Measurements from ENCODE around the gene ACLY.
"Not testable (repeated sequence)": the region's sequence is repeated elsewhere in the genome, so short reads cannot be mapped to it uniquely, and the experiment has no call there.

The ACLY gene

DNA sequence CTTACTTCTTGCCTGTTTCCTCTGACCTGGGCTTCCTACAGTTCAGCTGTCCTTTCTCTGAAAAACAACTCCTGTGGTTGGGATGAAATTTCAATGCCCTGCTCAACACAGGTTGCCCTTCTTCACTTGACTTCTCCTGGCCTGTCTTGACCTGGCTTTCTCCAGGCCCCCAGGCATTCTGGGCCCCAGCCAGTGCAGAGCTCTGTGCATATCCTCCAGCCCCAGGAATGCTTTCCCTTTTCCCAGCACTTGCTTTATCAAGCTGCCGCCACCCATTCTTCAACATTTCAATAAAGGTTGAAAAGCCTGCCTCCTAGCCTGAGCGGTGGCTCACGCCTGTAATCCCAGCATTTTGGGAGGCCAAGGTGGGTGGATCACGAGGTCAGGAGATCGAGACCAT is 22.4 kb upstream of the ACLY start:
- no peak for DNase-seq (ENCODE audit: extremely low read depth in 1 of 2, low read depth in 1 of 2)

DNA sequence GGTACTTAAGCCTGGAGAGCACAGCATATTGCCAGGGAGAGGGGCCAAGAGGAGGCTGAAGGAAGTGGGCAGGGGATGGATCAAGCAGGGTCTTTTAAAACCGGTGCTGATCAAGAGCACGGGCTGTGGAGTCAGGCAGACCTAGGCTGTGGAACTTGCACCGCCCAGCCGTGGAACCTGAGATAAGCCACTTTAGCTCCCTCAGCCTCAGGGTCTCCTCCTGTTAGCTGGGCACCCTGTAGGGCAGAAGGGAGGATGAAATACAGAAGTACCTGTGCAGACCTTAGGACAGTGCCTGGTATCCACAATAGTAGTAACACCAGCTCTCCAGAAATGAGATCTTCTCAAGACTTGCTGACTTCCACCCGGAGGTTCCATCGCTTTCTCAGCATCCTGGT is 20.9 kb upstream of the ACLY start:
- DNase-seq (ENCODE audit: extremely low read depth in 1 of 2, low read depth in 1 of 2): no peak

DNA sequence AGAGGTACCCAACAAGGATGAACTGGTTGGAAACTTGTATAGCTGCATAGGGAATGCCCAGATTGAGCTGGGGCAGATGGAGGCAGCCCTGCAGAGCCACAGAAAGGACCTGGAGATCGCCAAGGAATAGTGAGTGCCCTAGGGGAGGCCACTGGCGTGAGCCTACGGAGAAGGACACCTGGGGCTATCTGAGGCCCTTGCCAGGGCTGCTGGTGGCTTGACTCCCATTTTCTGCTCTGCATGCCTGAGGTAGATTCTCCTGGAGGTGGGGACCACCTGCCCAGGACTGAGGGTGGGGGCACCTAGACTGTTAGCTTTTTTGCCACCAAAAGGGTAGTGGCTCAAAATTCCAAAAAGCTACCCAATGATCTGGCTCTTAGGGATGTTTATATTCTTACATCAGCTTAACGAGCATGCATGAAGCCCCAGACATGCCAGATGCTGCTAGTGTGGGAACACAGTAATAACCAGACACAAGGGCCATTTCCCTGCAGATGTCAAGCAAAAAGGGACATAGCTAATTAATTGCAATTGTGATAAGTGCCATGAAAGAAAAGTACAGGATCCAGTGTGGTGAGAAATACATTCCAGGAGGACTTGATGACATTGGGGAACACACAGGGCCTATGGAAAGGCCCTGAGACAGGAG is 20.4 kb upstream of the ACLY start:
- no peak for DNase-seq (ENCODE audit: extremely low read depth in 1 of 2, low read depth in 1 of 2)

DNA sequence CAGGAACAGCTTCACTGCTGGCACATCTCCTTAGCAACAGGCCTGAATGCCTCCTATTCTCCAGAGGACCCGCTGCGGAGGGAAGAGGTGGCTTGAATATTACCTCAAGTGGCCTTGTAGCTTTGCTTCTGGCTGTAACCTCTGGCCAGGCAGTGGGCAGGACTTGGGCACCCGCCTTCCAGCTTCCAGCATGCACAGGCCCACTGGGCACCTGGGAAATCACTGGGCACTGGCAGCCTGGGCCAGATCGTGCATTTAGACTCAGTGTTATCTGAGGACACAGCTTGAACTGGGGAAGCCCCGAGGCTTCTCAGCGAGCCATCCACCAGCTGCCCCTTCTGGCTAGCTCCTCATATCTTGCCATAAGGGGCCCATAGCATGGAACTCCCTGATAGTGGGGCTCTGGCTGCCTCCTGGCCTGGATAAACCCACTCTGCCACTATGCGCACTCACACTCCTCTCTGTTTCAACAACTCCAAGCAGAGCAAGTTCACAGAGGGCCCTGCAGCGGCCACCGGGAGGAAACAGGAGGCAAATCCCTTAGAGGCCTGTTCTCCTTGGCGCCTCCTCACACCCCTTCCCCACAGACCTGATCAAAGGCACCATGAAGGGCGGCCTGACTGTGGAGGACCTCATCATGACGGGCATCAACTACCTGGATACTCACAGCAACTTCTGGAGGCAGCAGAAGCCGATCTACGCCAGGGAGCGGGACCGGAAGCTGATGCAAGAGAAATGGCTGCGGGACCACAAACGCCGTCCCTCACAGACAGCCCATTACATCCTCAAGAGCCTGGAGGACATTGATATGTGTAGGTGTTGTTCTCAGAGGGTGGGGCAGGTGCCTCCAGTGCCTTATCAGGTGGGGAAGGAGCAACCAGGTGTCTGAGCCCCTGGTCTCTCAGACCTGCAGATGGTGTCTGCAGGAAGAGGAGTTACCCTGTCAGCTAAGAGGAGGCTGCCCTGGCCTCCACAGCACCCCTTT is 19.5 kb upstream of the ACLY start:
- no peak for DNase-seq (ENCODE audit: extremely low read depth in 1 of 2, low read depth in 1 of 2)

DNA sequence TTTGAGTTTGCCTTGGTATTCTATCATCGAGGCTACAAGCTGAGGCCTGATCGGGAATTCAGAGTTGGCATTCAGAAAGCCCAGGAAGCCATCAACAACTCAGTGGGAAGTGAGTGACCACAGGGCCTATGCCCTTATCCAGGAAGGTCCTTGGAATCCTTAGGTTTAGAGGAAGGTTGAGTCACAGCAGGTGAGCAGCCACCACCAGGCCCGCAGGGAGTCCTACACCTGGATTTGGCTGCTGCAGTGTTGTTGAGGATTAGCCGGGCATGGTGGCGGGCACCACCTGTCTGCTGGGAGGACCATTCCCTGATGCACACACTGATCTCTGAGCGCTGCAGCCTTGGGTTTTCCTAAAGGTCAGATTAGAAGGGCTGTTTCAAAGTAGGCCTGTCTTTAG is 16.9 kb upstream of the ACLY start:
- no peak for DNase-seq (ENCODE audit: extremely low read depth in 1 of 2, low read depth in 1 of 2)

DNA sequence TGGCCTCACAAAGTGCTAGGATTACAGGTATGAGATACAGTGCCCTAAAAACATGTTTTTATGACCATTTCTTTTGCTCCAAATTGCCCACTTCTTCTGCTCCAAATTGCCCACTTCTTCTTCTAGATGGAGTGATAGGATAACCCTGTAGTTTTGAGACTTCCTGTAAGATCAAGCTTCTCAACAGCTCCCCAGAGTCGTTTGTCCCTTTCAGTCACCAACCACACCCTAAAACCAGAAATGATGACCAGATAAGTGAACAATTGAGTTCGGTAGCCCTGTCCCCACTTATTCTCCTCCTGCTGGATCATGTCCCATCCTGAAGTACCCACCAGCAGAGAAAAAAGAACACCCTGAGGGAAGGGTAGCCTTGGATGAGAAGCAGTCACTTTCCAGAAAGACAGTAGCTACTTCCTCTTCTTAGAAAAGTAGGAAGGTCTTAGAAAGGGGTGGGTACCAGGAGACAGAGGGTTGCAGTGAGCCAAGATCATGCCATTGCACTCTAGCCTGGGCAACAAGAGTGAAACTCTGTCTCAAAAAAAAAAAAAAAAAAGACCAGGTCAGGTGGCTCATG is 14.2 kb upstream of the ACLY start:
- DNase-seq (ENCODE audit: extremely low read depth in 1 of 2, low read depth in 1 of 2): no peak

DNA sequence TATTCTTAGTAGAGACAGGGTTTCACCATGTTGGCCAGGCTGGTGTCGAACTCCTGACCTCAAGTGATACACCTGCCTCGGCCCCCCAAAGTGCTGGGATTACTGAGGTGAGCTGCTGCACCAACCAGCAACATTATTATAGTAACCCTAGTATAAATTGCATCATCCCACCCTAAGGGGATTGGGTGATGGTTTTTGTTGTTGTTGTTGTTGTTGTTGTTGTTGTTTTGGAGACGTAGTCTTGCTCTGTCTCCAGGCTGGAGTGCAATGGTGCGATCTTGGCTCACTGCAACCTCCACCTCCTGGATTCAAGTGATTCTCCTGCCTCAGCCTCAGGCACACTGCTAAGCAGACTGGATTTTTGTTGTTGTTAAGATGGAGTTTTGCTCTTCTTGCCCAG is 13.0 kb upstream of the ACLY start:
- DNase-seq (ENCODE audit: extremely low read depth in 1 of 2, low read depth in 1 of 2): not testable (repeated sequence)

DNA sequence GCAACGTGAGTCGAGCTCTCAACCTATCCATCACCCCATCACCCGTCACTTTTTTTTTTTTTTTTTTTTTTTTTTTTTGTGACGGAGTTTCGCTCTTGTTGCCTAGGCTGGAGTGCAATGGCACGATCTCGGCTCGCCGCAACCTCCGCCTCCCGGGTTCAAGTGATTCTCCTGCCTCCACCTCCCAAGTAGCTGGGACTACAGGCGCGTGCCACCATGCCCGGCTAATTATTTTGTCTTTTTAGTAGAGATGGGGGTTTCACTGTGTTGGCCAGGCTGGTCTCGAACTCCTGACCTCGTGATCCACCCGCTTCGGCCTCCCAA is 12.0 kb upstream of the ACLY start:
- not testable (repeated sequence) for DNase-seq (ENCODE audit: extremely low read depth in 1 of 2, low read depth in 1 of 2)

DNA sequence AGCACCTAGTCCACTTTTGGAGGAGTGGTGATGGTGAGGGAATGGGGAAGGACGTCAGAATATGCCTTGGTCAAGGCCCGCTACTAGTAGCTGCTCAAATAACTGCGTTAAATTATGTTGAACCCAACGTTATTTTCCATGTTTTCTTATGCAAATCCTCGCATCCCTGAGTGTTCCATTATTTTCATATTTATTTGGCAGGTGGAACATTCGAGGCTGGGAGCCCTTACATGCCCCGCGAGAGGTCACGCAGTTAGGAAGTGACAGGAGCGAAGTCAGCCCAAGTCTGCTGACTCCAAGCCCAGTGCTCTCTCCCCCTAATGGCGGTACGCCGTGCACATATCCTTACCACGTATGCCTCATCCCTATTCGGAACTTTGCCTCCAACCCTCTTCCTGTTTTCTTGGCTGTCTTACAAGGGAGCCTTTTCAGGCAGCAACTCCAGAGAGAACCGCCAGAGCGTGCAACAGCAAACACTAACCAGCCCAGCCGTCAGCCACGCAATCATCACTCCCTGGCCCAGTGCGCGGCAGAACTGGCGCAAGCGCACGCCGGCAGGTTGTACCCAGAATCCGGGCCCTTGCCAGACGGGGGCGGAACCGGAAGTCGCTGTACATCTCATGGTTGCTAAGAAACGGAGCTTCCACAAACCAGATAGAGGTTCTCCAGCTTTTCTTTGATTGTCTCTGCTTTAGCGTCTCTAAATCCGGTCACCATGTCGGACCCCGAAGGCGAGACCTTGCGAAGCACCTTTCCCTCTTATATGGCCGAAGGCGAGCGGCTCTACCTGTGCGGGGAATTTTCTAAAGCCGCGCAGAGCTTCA is 11.5 kb upstream of the ACLY start, which contains the start of gene ODAD4:
ODAD4 (plus strand) TSS at position 609 of the 824 bp plus-strand sequence; CDS start at position 716, 107 bp downstream.
- DNase-seq (ENCODE audit: extremely low read depth in 1 of 2, low read depth in 1 of 2): peak; percentile 89 to 93

DNA sequence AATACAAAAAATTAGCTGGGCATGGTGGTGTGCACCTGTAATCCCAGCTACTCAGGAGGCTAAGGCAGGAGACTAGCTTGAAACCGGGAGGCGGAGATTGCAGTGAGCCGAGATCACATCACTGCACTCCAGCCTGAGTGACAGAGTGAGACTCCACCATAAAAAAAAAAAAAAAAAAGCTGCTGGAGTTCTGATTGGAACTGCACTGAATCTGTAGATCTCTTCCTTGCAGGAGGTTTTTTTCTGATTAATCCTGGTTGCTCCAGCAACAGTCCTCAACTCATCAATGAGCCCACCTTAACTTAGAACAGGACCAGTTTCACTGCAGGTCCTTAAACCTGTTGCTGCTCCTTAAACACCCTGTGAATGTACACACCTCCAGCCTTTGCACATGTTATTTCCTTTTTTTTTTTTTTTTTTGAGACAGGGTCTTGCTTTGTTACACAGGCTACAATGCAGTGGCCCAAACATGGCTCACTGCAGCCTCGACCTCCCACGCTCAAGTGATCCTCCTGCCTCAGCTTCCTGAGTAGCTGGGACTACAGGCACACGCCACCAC is 10.0 kb upstream of the ACLY start:
- DNase-seq (ENCODE audit: extremely low read depth in 1 of 2, low read depth in 1 of 2): no peak

DNA sequence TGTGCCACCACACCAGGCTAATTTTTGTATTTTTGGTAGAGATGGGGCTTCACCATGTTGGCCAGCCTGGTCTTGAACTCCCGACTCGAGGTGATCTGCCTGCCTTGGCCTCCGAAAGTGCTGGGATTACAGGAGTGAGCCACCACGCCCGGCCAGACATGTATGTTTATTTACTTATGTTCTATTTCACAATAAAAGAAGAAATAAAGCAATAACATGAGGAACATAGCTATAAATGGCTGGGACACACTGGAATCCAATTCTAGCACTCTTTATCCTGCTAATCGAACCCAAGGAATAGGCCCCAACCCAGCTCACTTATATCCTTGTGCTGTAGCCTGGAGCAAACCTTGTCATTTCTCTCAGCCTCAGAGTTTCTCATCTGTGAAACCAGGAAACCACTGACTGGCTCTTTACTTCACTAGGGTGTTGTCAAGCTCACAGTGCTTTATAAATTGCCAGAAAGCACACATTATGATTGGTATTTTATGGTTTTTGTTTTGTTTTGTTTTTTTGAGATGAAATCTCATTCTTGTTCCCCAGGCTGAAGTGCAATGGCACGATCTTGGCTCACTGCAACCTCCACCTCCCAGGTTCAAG is 7.3 kb upstream of the ACLY start:
- no peak for DNase-seq (ENCODE audit: extremely low read depth in 1 of 2, low read depth in 1 of 2)

DNA sequence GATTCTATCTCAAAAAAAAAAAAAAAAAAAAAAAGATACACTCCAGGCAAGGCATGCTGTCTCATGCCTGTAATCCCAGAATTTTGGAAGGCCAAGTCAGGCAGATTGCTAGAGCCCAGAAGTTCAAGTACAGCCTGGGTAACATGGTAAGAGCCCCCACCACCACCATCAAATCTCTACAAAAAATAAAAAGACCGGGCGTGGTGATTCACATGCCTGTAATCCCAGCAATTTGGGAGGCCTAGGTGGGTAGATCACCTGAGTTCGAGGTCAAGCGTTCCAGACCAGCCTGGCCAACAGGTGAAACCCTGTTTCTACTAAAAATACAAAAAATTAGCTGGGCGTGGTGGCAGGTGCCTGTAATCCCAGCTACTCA is 1.8 kb upstream of the ACLY start:
- no peak for DNase-seq (ENCODE audit: extremely low read depth in 1 of 2, low read depth in 1 of 2)

DNA sequence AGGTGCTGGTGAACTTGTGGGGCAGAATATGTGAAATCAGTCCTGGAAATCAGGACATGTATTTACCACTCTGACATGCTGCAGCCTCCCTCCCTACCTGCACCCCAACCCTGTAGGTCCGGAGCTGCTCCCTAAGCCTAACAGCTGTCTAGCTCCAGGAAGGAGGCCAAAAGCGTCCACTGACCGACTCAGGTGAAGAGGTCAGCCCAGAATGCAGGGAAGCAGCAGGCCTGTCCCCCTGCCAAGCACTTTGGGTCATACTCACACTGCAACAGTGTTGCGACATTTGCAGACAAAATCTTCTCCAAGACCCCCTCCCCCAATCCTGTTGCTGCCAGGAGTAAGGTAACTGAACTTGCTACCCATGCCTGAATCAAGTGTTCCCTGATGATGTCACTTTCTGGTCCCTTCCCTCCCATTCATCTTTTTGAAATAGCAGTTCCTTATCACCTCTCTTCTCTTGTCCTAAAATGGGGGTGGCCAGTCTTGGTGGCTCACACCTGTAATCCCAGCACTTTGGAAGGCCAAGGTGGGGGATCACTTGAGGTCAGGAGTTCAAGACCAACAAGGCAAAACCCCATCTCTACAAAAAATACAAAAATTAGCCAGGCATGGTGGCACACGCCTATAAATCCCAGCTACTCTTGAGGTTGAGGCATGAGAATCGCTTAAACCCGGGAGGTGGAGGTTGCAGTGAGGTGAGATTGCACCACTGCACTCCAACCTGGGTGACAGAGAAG is 1.3 kb upstream of the ACLY start:
- no peak for DNase-seq (ENCODE audit: extremely low read depth in 1 of 2, low read depth in 1 of 2)

DNA sequence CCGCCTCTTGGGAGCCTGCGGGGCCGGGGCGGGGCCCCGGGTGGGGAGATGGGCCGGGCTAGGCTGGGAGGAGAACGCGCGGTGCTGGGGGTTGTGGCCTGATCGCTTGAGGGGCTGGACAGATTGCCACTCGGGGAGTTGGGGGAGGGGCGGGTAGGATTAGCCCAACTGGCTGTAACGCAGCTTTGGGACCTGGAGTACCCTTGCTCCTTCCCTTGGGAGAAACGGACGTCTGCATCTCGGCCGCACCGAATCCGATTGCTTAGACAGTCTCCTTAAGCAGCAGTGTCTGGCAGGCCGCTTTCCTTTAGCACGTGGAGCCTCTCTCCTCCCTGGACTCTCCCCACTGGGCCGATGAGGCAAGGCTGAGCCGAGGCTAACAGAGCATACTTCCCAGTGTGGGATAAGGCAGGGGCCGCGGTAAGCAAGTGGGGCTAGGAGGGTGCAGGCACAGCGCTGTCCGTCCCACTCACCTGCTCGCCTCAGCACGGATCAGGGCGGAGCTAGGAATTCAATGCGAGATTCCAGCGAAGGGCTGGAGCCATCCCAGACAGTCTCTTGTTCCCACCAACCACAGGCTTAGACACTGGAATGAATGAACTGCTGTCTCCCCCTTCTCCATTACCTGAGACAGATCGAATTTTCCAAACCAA is 540 bp upstream of the ACLY start:
- peak in 1 of 2 donors; percentile 4 for DNase-seq (ENCODE audit: extremely low read depth in 1 of 2, low read depth in 1 of 2)

DNA sequence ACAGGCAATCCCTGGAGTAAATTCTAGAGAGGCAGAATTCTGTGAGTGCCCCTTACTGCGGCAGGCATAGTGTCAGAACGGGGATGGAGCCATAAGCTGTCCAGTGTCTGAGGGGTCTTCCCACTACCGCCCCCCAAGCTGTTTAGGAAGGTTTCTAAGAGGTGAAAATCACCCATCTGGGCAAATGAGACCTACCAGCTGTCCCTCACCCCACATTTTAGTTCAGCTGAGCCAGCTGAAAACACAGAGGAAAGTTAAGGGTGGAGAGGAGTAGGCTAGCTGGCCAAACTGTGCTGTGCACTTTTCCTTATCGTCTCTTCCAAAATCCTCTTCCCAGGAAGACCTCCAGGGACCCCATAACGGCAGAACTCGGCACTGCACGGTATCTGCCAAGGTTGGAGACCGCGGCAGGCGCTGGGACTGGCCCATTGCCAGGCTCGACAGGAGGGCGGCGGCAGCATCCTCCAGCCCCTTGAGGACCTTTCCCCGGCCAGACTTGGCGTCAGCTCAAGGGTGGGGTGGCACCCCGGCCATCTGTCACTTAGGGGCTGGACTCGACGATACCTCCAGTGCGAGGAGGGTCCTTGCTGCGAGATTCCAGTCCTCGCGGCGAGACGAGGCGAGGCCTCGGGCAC is 955 bp downstream of the ACLY start:
- peak in 1 of 2 donors; percentile 36 for DNase-seq (ENCODE audit: extremely low read depth in 1 of 2, low read depth in 1 of 2)

DNA sequence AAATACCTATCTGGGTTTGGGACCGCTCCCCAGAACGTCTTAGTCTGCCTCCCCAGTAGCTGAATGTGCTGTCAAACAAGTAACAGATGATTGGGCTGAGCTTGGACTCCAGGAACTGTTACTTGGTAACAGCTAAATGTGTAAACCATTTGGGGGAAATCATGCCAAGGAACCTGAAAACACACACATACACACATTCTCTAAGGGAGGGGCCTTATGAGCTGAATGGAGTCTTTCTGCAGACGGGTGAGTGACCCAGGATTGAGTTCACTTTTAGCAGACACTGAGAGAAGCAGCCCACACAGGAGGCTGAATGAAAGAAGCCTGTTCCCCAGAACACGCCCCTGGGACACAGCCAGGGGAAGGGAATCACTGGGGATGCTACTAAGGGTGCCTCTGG is 1.6 kb downstream of the ACLY start:
- DNase-seq (ENCODE audit: extremely low read depth in 1 of 2, low read depth in 1 of 2): no peak

DNA sequence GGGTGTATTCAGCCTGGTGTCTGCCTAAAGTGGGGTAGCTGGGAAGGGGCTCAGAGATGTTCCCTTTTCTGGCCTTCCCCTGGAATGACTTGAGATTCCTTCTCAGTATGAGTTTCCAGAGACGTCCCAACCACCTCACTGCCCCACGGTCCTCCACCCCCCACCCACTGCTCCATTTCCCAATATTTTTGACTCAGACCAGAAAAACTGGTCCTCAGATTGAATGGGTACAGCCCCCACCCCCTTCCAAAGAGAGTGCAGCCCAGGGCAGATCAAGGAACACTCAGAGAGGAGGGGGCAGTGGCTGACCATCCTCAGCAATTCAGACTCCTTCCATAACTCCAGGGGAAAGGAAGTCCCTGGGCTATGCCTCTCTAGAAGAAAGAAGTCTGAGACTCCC is 3.2 kb downstream of the ACLY start:
- no peak for DNase-seq (ENCODE audit: extremely low read depth in 1 of 2, low read depth in 1 of 2)

DNA sequence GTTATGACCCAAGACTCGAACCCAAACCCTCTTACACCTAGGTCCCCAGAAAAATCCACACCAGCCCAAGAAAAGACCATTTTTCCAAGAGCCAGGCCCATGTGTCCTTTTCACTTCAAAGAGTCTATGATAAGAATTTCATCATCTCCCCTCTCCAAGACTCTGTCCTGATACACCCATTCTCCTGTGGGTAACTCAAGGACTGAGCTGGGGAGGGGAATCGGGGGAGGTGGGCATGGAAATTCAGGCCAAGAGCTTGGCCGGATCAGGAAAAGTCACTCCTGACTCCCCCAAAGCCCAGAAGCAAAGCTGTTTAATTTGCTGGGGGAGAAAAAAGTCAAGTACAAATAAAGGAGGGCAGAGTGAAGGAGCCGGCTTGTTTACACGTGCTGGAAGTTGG is 3.7 kb downstream of the ACLY start:
- DNase-seq (ENCODE audit: extremely low read depth in 1 of 2, low read depth in 1 of 2): no peak

DNA sequence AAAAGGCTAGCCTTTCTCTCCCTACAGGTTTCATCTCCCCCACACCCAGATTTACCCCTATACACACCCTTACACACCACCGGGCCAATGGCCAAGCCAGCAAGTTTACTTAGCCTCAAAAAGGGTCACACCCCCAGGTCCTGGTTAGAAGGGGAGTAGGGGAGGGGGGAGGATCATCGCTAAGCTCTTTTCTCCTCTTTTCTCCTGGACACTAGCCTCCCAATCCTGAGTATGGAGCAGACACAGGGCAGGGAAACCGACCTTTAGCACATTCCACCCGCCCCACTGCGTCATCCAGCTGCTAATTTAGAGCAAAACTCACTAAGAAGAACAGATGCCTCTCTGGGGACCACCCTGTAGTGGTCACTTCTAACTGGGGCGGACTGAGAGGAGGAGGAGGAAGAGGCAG is 4.4 kb downstream of the ACLY start:
- no peak for DNase-seq (ENCODE audit: extremely low read depth in 1 of 2, low read depth in 1 of 2)

Measured in activated CD8-positive, alpha-beta memory T cell treated with anti-CD3 and anti-CD28 coated beads for 1 hour (primary cell).